ENCODE results near the gene IDUA. TPM values are rescaled to one million over a fixed set of nuclear protein-coding genes. Genes with fewer than 3 reads are reported as not detected.
A peak's percentile ranks its signal among the peaks of the same experiment; 100 is the strongest.

Gene IDUA
- total RNA-seq, 1 donor from 2014 or later: 3.4 TPM

- no peak for DNase-seq (ENCODE audit: low spot score)
Observed at GRCh38 chr4:1000686-1001260, 13.9 kb downstream of the IDUA start.

GRCh38 chr4:1001561-1002130, 14.8 kb downstream of the IDUA start:
- DNase-seq (ENCODE audit: low spot score): no peak

- DNase-seq (ENCODE audit: low spot score): no peak
Observed at GRCh38 chr4:1002131-1002630, 15.3 kb downstream of the IDUA start.

- no peak for DNase-seq (ENCODE audit: low spot score)
Observed at GRCh38 chr4:1002631-1003251, 15.9 kb downstream of the IDUA start.

GRCh38 chr4:1003271-1004070, 16.6 kb downstream of the IDUA start:
- no peak for DNase-seq (ENCODE audit: low spot score)

- no peak for DNase-seq (ENCODE audit: low spot score)
Observed at GRCh38 chr4:1004071-1004418, 17.2 kb downstream of the IDUA start.

GRCh38 chr4:1004557-1005485, 18.0 kb downstream of the IDUA start:
- DNase-seq (ENCODE audit: low spot score): no peak

GRCh38 chr4:1006856-1007255, 20.0 kb downstream of the IDUA start:
- DNase-seq (ENCODE audit: low spot score): no peak

- DNase-seq (ENCODE audit: low spot score): no peak
Observed at GRCh38 chr4:1008840-1009541, 22.1 kb downstream of the IDUA start.

- DNase-seq (ENCODE audit: low spot score): peak; percentile 58
Observed at GRCh38 chr4:1009542-1010394, 22.9 kb downstream of the IDUA start.

GRCh38 chr4:1010395-1011021, 23.7 kb downstream of the IDUA start:
- peak; percentile 85 for DNase-seq (ENCODE audit: low spot score)

- peak; percentile 90 for DNase-seq (ENCODE audit: low spot score)
Observed at GRCh38 chr4:1011022-1011665, 24.3 kb downstream of the IDUA start, which contains the start of gene FGFRL1. Gene FGFRL1 (plus strand): TSS chr4:1011626. CDS start chr4:1012486, 860 bp downstream.

- no peak for DNase-seq (ENCODE audit: low spot score)
Observed at GRCh38 chr4:1011666-1012033, 24.8 kb downstream of the IDUA start.

GRCh38 chr4:1012034-1012739, 25.3 kb downstream of the IDUA start:
- DNase-seq (ENCODE audit: low spot score): no peak

- no peak for DNase-seq (ENCODE audit: low spot score)
Observed at GRCh38 chr4:1013225-1014073, 26.6 kb downstream of the IDUA start.

- DNase-seq (ENCODE audit: low spot score): no peak
Observed at GRCh38 chr4:1014291-1015167, 27.7 kb downstream of the IDUA start.
